Activated B cell treated with CpG ODN at 0.5 μM for 24 hours (primary cell): ENCODE measurements around the gene LZTFL1. TPM values are rescaled to one million over a fixed set of nuclear protein-coding genes. Genes with fewer than 3 reads are reported as not detected.

Experiments used
- ATAC-seq: fragments of 200-7000 bp; cut with Tn5 transposase; one replicate; pipeline ENCODE4 v1.10.0; 2021; ENCODE audit warnings: low read depth, mild to moderate bottlenecking, moderate library complexity
- CTCF ChIA-PET: fragments of 350-600 bp; sonication (Branson Sonifier 250); formaldehyde crosslinking; loops from one replicate; lab custom pipeline; 2021; ENCODE audit warnings: antibody characterized with exemption; lab: Charles Lee
- POLR2A ChIA-PET: fragments of 350-600 bp; sonication (Branson Sonifier 250); formaldehyde crosslinking; loops from one replicate; lab custom pipeline; 2021; ENCODE audit warnings: antibody characterized with exemption; lab: Charles Lee
- DNase-seq: peaks from one replicate; pipeline ENCODE4 v3.0.0; 2022
- H3K27ac Mint-ChIP-seq: one replicate; pipeline ENCODE4 v1.8.0; 2020; ENCODE audit warnings: mixed read lengths
- H3K27me3 Mint-ChIP-seq: one replicate; pipeline ENCODE4 v1.8.0; 2021; ENCODE audit warnings: mixed read lengths
- H3K36me3 Mint-ChIP-seq: one replicate; pipeline ENCODE4 v1.8.0; 2021; ENCODE audit warnings: low read depth, mixed read lengths
- H3K4me1 Mint-ChIP-seq: one replicate; pipeline ENCODE4 v1.8.0; 2021; ENCODE audit warnings: mixed read lengths
- H3K4me3 Mint-ChIP-seq: one replicate; pipeline ENCODE4 v1.8.0; 2020; ENCODE audit warnings: mild to moderate bottlenecking, mixed read lengths
- H3K9me3 Mint-ChIP-seq: one replicate; pipeline ENCODE4 v1.8.0; 2020; ENCODE audit warnings: mixed read lengths
- CTCF ChIP-seq: fragments of 200-600 bp; IDR thresholded peaks from one replicate; pipeline ENCODE4 v1.8.0; 2022; ENCODE audit warnings: antibody characterized with exemption, mild to moderate bottlenecking
- intact Hi-C: fragments of 100-400 bp; cut with micrococcal nuclease; formaldehyde crosslinking; loops from one replicate; pipeline ENCODE4 v1.15.1; 2024
- total RNA-seq: library from RNA; stranded (reverse); gene quantifications from 2 replicates; pipeline ENCODE4 v1.2.3, GENCODE V29; 2022

LZTFL1 gene
- total RNA-seq, 1 donor from 2014 or later, result 12.6 TPM

DNA sequence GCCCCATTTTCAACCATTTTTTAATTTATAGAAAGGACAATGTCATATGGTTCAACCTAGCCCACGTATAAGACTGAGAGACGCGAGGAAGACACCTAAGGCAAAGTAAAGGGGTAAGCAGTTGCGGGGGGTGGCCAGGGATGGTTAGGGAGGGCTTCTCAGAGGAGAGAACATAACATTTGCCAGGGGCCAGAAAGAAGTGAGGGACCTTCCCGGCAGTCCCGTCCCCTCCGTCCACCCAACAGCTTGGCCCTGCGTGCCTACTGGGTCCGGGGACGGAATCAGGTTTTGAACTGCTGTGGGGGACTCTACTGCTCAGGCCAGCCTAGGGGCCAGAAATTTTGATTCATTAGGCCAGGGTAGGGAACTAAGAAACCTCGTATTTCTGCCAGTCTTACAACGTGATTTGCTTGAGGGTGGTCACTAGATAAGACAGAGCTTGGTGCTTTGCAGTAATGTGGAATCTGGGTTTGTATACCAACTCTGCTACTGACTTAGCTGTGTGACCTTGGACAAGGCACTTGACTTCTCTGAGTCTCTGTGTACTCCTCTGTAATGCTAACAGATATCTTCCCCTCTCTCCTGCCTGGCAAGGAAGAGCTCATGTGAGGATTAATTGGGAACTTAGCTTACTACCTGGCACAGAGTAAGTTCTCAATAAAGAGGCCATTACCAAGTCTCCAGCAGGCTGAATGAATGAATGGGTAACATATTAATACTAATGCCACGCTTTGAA lies 44.8 kb downstream of the LZTFL1 start:
- no peak for DNase-seq
- POLR2A ChIA-PET, result interaction anchor here (0.9 kb wide), 1 partner anchor 45 kb away, joined by 3 read pairs; the partner anchor contains the start of gene LZTFL1

DNA sequence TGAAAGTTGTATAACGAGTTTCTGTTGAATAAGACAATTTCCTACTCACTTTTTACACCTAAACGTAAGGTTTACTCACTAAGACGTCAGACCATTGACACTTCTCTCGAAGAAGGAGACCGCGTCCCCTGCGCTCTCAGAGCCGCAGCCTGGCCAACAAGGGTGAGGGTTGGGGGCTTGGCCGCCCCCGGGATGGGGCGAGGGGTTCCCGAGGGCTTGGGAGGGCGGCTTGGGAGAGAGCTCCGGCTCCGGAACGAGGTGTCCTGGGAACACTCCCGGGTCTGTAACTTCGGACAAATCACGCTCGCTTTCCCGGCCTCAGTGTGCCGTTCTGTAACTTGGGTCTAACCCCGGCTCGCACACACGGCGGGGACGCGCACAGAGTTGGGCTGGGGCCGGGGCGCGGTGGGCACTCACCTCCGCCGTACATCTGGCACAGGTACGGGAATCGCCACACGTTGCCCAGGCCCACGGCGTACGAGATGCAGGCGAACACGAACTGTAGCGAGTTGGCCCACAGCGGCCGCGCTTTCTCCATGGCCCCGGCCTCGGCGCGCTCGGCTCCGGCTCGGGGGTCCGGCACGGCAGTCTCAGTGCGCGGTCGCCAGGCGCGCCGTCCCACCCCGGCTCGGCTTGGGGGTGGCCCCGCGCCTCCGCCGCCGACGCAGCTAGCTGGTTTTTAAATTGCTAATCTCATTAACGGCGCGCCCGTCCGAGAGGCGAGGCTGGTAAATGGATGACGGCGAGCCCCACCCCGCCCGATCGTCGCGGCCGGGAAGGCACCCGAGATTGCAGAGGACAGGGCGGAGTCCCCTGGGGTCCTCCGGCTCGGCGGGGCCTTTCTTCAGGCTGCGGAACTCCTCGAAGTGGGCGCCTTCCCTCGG lies 45.8 kb downstream of the LZTFL1 start, which contains the start of gene SLC6A20:
SLC6A20 (minus strand) TSS at position 655 of the 884 bp plus-strand sequence; CDS start at position 538, 117 bp downstream.
- ATAC-seq (peak; percentile 71), DNase-seq (peak; percentile 19)
- no peak for TF ChIP-seq CTCF
- ChIA-PET POLR2A (no interaction called here), CTCF (no interaction called here)
- H3K27me3 Mint-ChIP-seq, result peaks cover 34% of the 10 kb centered on the region
- H3K9me3 Mint-ChIP-seq, result no peaks in the 10 kb centered on the region
- H3K4me1 Mint-ChIP-seq, result peaks cover 17% of the 10 kb centered on the region
- H3K4me3 Mint-ChIP-seq, result peak within 1 kb of the TSS; percentile 70
- intact Hi-C loops, result no loop called here
- no peaks in the 10 kb centered on the region for H3K36me3 Mint-ChIP-seq
- H3K27ac Mint-ChIP-seq, result no peak within 1 kb of the TSS

More for the DNA sequence above, 44.8 kb downstream of the LZTFL1 start:
- H3K9me3 Mint-ChIP-seq, result no peaks in the 10 kb centered on the region
- peaks cover 8% of the 10 kb centered on the region for H3K4me1 Mint-ChIP-seq
- intact Hi-C loops, result no loop called here
- no peak for ATAC-seq
- H3K27me3 Mint-ChIP-seq, result peaks cover 34% of the 10 kb centered on the region
- no peaks in the 10 kb centered on the region for H3K36me3 Mint-ChIP-seq
- H3K27ac Mint-ChIP-seq, result no peak overlapping the region
- CTCF ChIA-PET, result no interaction called here
- TF ChIP-seq CTCF, result no peak
- peak overlapping the region; percentile 60 for H3K4me3 Mint-ChIP-seq

DNA sequence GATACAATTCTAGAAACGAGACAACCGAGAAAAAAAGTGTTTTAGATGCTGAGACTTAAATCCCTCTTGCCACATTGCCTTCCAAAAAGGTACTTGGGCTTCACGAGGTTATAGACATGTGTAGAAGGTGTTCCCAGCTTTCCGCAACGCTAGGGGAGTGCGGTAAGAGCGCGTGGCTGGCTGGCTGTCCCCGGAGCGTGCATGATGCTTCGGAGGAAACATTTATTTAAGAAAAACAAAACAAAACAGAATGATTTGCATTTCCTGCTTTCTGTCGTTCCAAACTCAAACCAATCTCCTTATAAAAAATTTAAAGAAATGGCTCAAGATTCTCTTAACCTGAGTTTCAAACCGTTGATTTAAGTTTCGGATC lies 46.4 kb downstream of the LZTFL1 start:
- no peaks in the 10 kb centered on the region for H3K36me3 Mint-ChIP-seq
- DNase-seq (no peak), ATAC-seq (no peak)
- no peak for TF ChIP-seq CTCF
- peaks cover under 1% of the 10 kb centered on the region for H3K9me3 Mint-ChIP-seq
- H3K4me1 Mint-ChIP-seq, result peaks cover 17% of the 10 kb centered on the region
- ChIA-PET CTCF (no interaction called here), POLR2A (no interaction called here)
- H3K27ac Mint-ChIP-seq, result no peak overlapping the region
- intact Hi-C loops, result no loop called here
- peak overlapping the region; percentile 70 for H3K4me3 Mint-ChIP-seq
- peaks cover 32% of the 10 kb centered on the region for H3K27me3 Mint-ChIP-seq

DNA sequence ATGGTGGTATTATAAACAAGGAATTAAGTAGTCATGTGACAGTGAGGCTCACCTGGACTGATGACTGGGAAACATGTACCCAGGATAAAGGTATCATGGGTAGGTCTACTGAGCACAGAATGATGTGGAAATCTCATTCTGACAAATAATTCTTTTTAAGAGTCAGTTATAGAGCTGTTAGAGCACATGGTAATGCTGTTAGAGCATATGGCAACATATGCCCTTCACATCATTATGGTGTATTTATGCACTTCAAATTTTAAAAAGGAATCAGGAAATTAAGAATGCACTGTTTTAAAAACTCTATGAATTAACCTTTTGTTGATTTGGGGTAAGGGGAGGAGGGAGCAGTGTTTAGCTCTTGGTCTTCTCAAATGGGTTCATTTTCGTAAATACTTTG lies 47.3 kb downstream of the LZTFL1 start:
- ATAC-seq (no peak), DNase-seq (no peak)
- H3K36me3 Mint-ChIP-seq, result no peaks in the 10 kb centered on the region
- H3K4me3 Mint-ChIP-seq, result no peak overlapping the region
- CTCF ChIA-PET, result no interaction called here
- peaks cover 4% of the 10 kb centered on the region for H3K9me3 Mint-ChIP-seq
- TF ChIP-seq CTCF, result no peak
- intact Hi-C loops, result no loop called here
- no peak overlapping the region for H3K27ac Mint-ChIP-seq
- H3K27me3 Mint-ChIP-seq, result peaks cover 26% of the 10 kb centered on the region
- POLR2A ChIA-PET, result no interaction called here
- peaks cover 17% of the 10 kb centered on the region for H3K4me1 Mint-ChIP-seq

- ChIA-PET CTCF (no interaction called here), POLR2A (no interaction called here)
- Mint-ChIP-seq H3K27me3 (peaks cover 25% of the 10 kb centered on the region), H3K4me3 (no peak overlapping the region), H3K4me1 (peaks cover 17% of the 10 kb centered on the region), H3K36me3 (no peaks in the 10 kb centered on the region), H3K27ac (no peak overlapping the region), H3K9me3 (peaks cover 4% of the 10 kb centered on the region)
- ATAC-seq (no peak), DNase-seq (no peak)
- intact Hi-C loops, result no loop called here
- no peak for TF ChIP-seq CTCF
These were observed 47.8 kb downstream of the LZTFL1 start for GRCh38 chr3:45794177-45794560.
